Smooth muscle cell (in vitro differentiated cells): Measurements from ENCODE around the gene BASP1. TPM values are rescaled to one million over a fixed set of nuclear protein-coding genes. Genes with fewer than 3 reads are reported as not detected.

Experiments used
- DNase-seq: peaks from one replicate; lab custom pipeline; 2025; ENCODE audit not compliant: unreplicated experiment; lab: John Stamatoyannopoulos, UW
- H2AFZ ChIP-seq: fragments of 200-600 bp; sonication (generic); 2 replicates; pipeline ENCODE4 v1.6.0; 2016; ENCODE audit warnings: antibody characterized with exemption, low read depth, mild to moderate bottlenecking
- H3F3A ChIP-seq: fragments of 200-600 bp; sonication (generic); 2 replicates; pipeline ENCODE4 v1.6.0; 2017; ENCODE audit warnings: antibody characterized with exemption, low read depth
- H3K27ac ChIP-seq: fragments of 200-600 bp; sonication (generic); 2 replicates; pipeline ENCODE4 v1.5.1; 2016; ENCODE audit warnings: low read depth, mild to moderate bottlenecking
- H3K27me3 ChIP-seq: fragments of 200-600 bp; sonication (generic); 2 replicates; pipeline ENCODE4 v1.6.1; 2016; ENCODE audit warnings: low read depth, mild to moderate bottlenecking
- H3K36me3 ChIP-seq: fragments of 200-600 bp; sonication (generic); 2 replicates; pipeline ENCODE4 v1.5.1; 2016; ENCODE audit warnings: low read depth
- H3K4me1 ChIP-seq: fragments of 200-600 bp; sonication (generic); 2 replicates; pipeline ENCODE4 v1.5.1; 2016; ENCODE audit warnings: low read depth
- H3K4me2 ChIP-seq: fragments of 200-600 bp; sonication (generic); 2 replicates; pipeline ENCODE4 v1.6.0; 2016; ENCODE audit warnings: mild to moderate bottlenecking
- H3K4me3 ChIP-seq: fragments of 200-600 bp; sonication (generic); 2 replicates; pipeline ENCODE4 v1.5.1; 2016; ENCODE audit warnings: mild to moderate bottlenecking
- H3K79me2 ChIP-seq: fragments of 200-600 bp; sonication (generic); 2 replicates; pipeline ENCODE4 v1.6.0; 2016; ENCODE audit warnings: low read depth, mild to moderate bottlenecking
- H3K9ac ChIP-seq: fragments of 200-600 bp; sonication (generic); 2 replicates; pipeline ENCODE4 v1.6.0; 2016; ENCODE audit warnings: low read depth
- H3K9me3 ChIP-seq: fragments of 200-600 bp; sonication (generic); replicated peaks from 2 replicates; pipeline ENCODE4 v1.5.1; 2016; ENCODE audit warnings: low read depth
- H4K20me1 ChIP-seq: fragments of 200-600 bp; sonication (generic); 2 replicates; pipeline ENCODE4 v1.6.0; 2016; ENCODE audit warnings: low read depth
- WGBS: methylation state at CpG from one replicate; pipeline ENCODE4 v1.1.7; 2016; ENCODE audit warnings: low lambda C conversion rate; 5-methylcytosine and 5-hydroxymethylcytosine counted together
- polyA plus RNA-seq: library from polyadenylated mRNA; unstranded; fragments of >200 nt; fragmentation: Nextera tagmentation; extraction: Ambion mirVana; gene quantifications from 2 replicates; pipeline ENCODE4 v1.2.1, GENCODE V29; 2016
- total RNA-seq: library from RNA; depleted of rRNA; stranded (reverse); fragments of >200 nt; gene quantifications from 2 replicates; pipeline ENCODE4 v1.2.3, GENCODE V29; 2014
- TF ChIP-seq, protein P1 (sequence below): fragments of 200-600 bp; sonication (generic); IDR thresholded peaks from 2 replicates; pipeline ENCODE4 v1.5.1; 2017; ENCODE audit warnings: borderline replicate concordance, mild to moderate bottlenecking, antibody characterized with exemption; ENCODE audit not compliant: insufficient read depth, poor library complexity, severe bottlenecking

The BASP1 gene
- total and polyA plus RNA-seq, 2 experiments from 2014 or later = 194 to 304 TPM

DNA sequence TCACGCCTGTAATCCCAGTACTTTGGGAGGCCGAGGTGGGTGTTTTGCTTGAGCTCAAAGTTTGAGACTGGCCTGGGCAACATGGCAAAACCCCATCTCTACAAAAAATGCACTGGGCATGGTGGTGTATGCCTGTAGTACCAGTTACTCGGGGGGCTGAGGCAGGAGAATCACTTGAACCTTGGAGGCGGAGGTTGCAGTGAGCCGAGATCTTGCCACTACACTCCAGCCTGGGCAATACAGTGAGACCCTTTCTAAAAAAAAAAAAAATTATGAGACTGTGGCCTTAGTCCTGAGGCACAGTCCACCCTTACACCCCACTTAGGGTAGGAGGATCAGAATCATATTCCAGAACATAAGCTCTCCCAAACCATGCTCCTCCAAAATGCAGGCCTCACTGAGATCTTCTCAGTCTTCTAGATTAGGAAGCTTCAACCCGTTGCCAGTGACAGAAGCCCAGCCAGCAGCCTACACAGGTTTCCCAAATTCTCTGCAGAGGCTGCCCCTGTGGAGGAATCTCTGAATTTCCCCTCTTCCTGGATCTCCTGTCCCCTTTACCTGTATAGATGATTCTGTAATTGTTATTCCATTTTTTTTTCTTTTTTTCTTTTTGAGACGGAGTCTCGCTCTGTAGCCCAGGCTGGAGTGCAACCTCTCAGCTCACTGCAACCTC lies 77.3 kb downstream of the BASP1 start:
- DNase-seq = no peak
- Histone ChIP-seq H3K27me3 (no peaks in the 10 kb centered on the region), H3K79me2 (no peaks in the 10 kb centered on the region), H3F3A (no peaks in the 10 kb centered on the region), H3K9ac (no peak overlapping the region), H2AFZ (no peak overlapping the region), H3K4me3 (no peak overlapping the region), H3K36me3 (no peaks in the 10 kb centered on the region), H4K20me1 (no peaks in the 10 kb centered on the region), H3K9me3 (no peaks in the 10 kb centered on the region), H3K4me1 (no peaks in the 10 kb centered on the region), H3K4me2 (no peak overlapping the region), H3K27ac (no peak overlapping the region)
- WGBS = 92% methylated on average over 8 of the region's 8 CpGs
- TF ChIP-seq, protein P1, sequence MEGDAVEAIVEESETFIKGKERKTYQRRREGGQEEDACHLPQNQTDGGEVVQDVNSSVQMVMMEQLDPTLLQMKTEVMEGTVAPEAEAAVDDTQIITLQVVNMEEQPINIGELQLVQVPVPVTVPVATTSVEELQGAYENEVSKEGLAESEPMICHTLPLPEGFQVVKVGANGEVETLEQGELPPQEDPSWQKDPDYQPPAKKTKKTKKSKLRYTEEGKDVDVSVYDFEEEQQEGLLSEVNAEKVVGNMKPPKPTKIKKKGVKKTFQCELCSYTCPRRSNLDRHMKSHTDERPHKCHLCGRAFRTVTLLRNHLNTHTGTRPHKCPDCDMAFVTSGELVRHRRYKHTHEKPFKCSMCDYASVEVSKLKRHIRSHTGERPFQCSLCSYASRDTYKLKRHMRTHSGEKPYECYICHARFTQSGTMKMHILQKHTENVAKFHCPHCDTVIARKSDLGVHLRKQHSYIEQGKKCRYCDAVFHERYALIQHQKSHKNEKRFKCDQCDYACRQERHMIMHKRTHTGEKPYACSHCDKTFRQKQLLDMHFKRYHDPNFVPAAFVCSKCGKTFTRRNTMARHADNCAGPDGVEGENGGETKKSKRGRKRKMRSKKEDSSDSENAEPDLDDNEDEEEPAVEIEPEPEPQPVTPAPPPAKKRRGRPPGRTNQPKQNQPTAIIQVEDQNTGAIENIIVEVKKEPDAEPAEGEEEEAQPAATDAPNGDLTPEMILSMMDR = no peak

DNA sequence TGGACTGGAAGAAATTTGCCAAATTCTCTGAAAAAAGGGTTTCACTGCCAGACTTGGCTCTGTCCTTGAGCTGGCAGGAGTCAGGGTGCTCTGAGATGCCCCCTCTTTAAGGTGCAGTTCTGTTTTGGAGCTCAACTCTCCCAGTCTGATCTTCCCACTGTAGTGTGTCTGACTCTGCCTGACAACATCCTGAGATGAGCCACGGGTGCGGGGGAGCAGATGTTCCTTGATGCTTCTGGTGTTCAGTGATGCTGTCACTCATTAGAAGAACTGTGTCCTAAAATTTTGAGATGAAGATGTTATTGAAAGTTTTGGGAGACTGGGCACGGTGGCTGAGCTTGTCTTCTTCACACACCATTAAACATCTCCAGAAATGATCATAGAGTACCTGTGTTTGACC lies 78.2 kb downstream of the BASP1 start:
- no peak overlapping the region for H2AFZ ChIP-seq
- no peak for DNase-seq
- no peak overlapping the region for H3K27ac ChIP-seq
- WGBS = 90% methylated on average over 3 of the region's 3 CpGs
- no peak overlapping the region for H3K4me3 ChIP-seq
- no peaks in the 10 kb centered on the region for H3K4me1 ChIP-seq
- TF ChIP-seq, protein P1 = no peak
- no peaks in the 10 kb centered on the region for H3K36me3 ChIP-seq
- H3K27me3 ChIP-seq = no peaks in the 10 kb centered on the region
- H3K9ac ChIP-seq = no peak overlapping the region
- no peaks in the 10 kb centered on the region for H4K20me1 ChIP-seq
- H3K9me3 ChIP-seq = no peaks in the 10 kb centered on the region
- no peak overlapping the region for H3K4me2 ChIP-seq
- H3F3A ChIP-seq = no peaks in the 10 kb centered on the region
- H3K79me2 ChIP-seq = no peaks in the 10 kb centered on the region

DNA sequence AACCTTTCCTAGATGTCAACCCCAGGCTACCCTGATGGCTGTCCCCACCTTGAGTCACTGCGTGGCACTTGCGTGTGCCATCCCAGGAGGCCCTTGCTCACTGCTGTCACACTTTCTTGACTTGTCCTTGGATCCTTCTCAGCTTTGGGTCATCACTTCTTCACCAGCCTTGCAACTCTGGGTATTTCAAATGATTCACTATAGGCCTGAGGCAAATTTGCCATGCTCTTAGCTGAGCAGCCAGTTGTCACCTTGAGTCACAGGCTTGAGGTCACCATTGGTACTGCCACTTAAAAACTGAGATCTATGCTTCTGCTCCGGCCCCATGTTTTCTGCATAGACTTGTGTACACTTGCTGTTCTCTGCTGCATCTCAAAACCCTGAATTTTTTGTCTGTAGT lies 84.7 kb downstream of the BASP1 start:
- no peaks in the 10 kb centered on the region for H3K27me3 ChIP-seq
- H4K20me1 ChIP-seq = no peaks in the 10 kb centered on the region
- H3K4me2 ChIP-seq = no peak overlapping the region
- peaks cover 16% of the 10 kb centered on the region for H3F3A ChIP-seq
- no peak overlapping the region for H2AFZ ChIP-seq
- TF ChIP-seq, protein P1 = no peak
- no peak overlapping the region for H3K27ac ChIP-seq
- no peak for DNase-seq
- H3K36me3 ChIP-seq = no peaks in the 10 kb centered on the region
- WGBS = 87% methylated on average over 3 of the region's 3 CpGs
- H3K79me2 ChIP-seq = no peaks in the 10 kb centered on the region
- no peaks in the 10 kb centered on the region for H3K9me3 ChIP-seq
- no peaks in the 10 kb centered on the region for H3K4me1 ChIP-seq
- H3K4me3 ChIP-seq = no peak overlapping the region
- H3K9ac ChIP-seq = no peak overlapping the region

DNA sequence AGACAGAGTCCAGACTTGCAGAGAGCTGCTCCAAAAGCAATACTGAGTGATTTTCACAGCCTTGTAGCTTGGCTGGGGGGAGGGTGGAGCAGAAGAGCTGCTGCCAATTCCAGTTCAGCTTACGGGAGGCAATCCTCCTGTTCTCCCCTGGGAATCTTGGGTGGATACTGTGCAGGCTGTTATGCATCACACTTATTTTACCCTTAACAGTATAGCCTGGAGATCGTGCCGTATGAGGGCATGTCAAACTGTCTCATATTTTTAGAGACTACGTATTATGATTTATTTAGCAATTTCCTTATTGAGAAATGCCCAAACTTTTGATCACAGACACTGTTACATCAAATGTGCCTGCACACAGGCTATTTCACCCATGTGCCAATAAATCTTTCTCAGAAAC lies 85.2 kb downstream of the BASP1 start:
- no peaks in the 10 kb centered on the region for H3K9me3 ChIP-seq
- DNase-seq = no peak
- no peak overlapping the region for H3K4me2 ChIP-seq
- H3K4me3 ChIP-seq = no peak overlapping the region
- H2AFZ ChIP-seq = no peak overlapping the region
- no peaks in the 10 kb centered on the region for H4K20me1 ChIP-seq
- H3F3A ChIP-seq = peaks cover 16% of the 10 kb centered on the region
- H3K79me2 ChIP-seq = no peaks in the 10 kb centered on the region
- TF ChIP-seq, protein P1 = no peak
- WGBS = 68% methylated on average over 4 of the region's 4 CpGs
- H3K27ac ChIP-seq = no peak overlapping the region
- H3K9ac ChIP-seq = no peak overlapping the region
- H3K36me3 ChIP-seq = no peaks in the 10 kb centered on the region
- no peaks in the 10 kb centered on the region for H3K4me1 ChIP-seq
- no peaks in the 10 kb centered on the region for H3K27me3 ChIP-seq
